ENCODE results near the gene C1QTNF2. TPM values are rescaled to one million over a fixed set of nuclear protein-coding genes. Genes with fewer than 3 reads are reported as not detected.

The C1QTNF2 gene
- total RNA-seq, 6 experiments from 2014 or later = 0.76 to 2.9 (median 2.6) TPM

DNA sequence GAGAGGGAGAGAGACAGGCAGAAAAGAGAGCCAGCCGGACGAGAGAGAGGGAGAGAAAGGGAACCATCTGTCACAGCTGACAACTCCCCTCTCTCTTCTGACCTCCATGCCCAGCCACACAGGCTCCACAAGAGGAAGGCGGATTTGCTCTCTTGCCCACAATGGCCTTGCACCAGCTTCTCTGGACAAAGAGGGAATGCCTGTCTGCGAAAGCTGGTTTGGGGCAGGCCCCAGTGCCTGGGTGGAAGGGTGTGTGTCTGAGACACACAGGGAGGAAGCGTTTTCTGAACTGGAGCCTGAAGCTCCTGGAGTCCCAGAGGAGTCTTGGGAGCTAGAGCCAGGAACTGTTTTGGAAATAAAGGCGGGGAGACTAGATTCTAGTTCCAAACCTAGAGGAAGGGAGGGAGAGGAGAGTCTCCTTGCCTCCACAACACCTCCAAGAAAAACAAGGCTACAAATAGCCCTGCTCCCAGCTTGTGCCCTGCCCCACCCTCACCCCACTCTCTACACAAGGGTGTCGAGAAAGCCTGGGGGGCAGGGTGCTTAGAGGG lies 12.5 kb downstream of the C1QTNF2 start:
- H3K4me1 Mint-ChIP-seq (ENCODE audit: low read depth) = peaks cover 5% of the 10 kb centered on the region; the same call in 1 of the 2 replicates
- H3K4me3 Mint-ChIP-seq = no peak overlapping the region
- H3K9me3 Mint-ChIP-seq = no peaks in the 10 kb centered on the region
- DNase-seq = no peak
- TF ChIP-seq, protein P1, sequence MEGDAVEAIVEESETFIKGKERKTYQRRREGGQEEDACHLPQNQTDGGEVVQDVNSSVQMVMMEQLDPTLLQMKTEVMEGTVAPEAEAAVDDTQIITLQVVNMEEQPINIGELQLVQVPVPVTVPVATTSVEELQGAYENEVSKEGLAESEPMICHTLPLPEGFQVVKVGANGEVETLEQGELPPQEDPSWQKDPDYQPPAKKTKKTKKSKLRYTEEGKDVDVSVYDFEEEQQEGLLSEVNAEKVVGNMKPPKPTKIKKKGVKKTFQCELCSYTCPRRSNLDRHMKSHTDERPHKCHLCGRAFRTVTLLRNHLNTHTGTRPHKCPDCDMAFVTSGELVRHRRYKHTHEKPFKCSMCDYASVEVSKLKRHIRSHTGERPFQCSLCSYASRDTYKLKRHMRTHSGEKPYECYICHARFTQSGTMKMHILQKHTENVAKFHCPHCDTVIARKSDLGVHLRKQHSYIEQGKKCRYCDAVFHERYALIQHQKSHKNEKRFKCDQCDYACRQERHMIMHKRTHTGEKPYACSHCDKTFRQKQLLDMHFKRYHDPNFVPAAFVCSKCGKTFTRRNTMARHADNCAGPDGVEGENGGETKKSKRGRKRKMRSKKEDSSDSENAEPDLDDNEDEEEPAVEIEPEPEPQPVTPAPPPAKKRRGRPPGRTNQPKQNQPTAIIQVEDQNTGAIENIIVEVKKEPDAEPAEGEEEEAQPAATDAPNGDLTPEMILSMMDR (IDR thresholded peaks at IDR 0.05) = no peak
- no peaks in the 10 kb centered on the region for H3K36me3 Mint-ChIP-seq (ENCODE audit: low read depth)
- H3K27ac Mint-ChIP-seq = no peak overlapping the region
- H3K27me3 Mint-ChIP-seq (ENCODE audit: insufficient read depth) = peaks cover 8% of the 10 kb centered on the region

DNA sequence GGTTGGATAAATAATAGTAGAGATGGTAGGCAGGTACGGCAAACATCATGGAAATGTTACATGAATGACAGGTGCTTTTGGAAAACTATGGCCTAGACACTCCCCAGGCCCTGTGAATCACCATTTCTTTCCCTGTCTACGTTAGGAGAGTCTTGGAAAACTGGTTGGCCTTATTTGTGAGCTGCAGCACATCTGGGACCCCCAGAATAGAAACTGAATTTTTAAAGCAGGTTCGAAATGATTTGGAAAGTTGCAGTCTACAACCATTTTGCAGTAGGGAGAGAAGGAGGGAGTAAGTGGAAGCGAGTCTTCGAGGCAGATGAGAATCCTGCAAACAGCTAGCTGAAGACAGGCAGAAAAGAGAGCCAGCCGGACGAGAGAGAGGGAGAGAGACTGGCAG lies 13.0 kb downstream of the C1QTNF2 start:
- Mint-ChIP-seq H3K4me3 (no peak overlapping the region), H3K9me3 (no peaks in the 10 kb centered on the region), H3K27ac (no peak overlapping the region), H3K36me3 (ENCODE audit: low read depth) (no peaks in the 10 kb centered on the region), H3K4me1 (ENCODE audit: low read depth) (peaks cover 5% of the 10 kb centered on the region; the same call in 1 of the 2 replicates), H3K27me3 (ENCODE audit: insufficient read depth) (peaks cover 8% of the 10 kb centered on the region)
- TF ChIP-seq, protein P1 (IDR thresholded peaks at IDR 0.05) = no peak
- no peak for DNase-seq

GRCh38 chr5:160356550-160357347 lies 13.7 kb downstream of the C1QTNF2 start:
- no peak for DNase-seq
- Mint-ChIP-seq H3K4me1 (ENCODE audit: low read depth) (peaks cover 5% of the 10 kb centered on the region; the same call in 1 of the 2 replicates), H3K9me3 (no peaks in the 10 kb centered on the region), H3K27ac (no peak overlapping the region), H3K27me3 (ENCODE audit: insufficient read depth) (peaks cover 8% of the 10 kb centered on the region), H3K4me3 (no peak overlapping the region), H3K36me3 (ENCODE audit: low read depth) (no peaks in the 10 kb centered on the region)
- TF ChIP-seq, protein P1 (IDR thresholded peaks at IDR 0.05) = no peak

GRCh38 chr5:160354666-160355065 lies 15.8 kb downstream of the C1QTNF2 start:
- Mint-ChIP-seq H3K4me1 (ENCODE audit: low read depth) (no peaks in the 10 kb centered on the region), H3K27me3 (ENCODE audit: insufficient read depth) (peaks cover 8% of the 10 kb centered on the region), H3K27ac (no peak overlapping the region), H3K36me3 (ENCODE audit: low read depth) (no peaks in the 10 kb centered on the region), H3K9me3 (no peaks in the 10 kb centered on the region), H3K4me3 (no peak overlapping the region)
- TF ChIP-seq, protein P1 (IDR thresholded peaks at IDR 0.05) = no peak
- DNase-seq = no peak

- peaks cover 8% of the 10 kb centered on the region for H3K27me3 Mint-ChIP-seq (ENCODE audit: insufficient read depth)
- H3K4me3 Mint-ChIP-seq = no peak overlapping the region
- no peaks in the 10 kb centered on the region for H3K9me3 Mint-ChIP-seq
- no peaks in the 10 kb centered on the region for H3K36me3 Mint-ChIP-seq (ENCODE audit: low read depth)
- no peak for DNase-seq
- no peaks in the 10 kb centered on the region for H3K4me1 Mint-ChIP-seq (ENCODE audit: low read depth)
- TF ChIP-seq, protein P1 (IDR thresholded peaks at IDR 0.05) = no peak
- no peak overlapping the region for H3K27ac Mint-ChIP-seq
Measured at GRCh38 chr5:160353379-160353778, 17.0 kb downstream of the C1QTNF2 start.
